T follicular helper cell (primary cell): ENCODE data around the gene PAK1IP1.
"Not testable (repeated sequence)": the region's sequence is repeated elsewhere in the genome, so short reads cannot be mapped to it uniquely, and the experiment has no call there.

ENCODE experiments used
- DNase-seq: peaks from one replicate; pipeline ENCODE4 v3.0.0-alpha.2; 2020; ENCODE audit warnings: low read depth

Gene PAK1IP1

DNA sequence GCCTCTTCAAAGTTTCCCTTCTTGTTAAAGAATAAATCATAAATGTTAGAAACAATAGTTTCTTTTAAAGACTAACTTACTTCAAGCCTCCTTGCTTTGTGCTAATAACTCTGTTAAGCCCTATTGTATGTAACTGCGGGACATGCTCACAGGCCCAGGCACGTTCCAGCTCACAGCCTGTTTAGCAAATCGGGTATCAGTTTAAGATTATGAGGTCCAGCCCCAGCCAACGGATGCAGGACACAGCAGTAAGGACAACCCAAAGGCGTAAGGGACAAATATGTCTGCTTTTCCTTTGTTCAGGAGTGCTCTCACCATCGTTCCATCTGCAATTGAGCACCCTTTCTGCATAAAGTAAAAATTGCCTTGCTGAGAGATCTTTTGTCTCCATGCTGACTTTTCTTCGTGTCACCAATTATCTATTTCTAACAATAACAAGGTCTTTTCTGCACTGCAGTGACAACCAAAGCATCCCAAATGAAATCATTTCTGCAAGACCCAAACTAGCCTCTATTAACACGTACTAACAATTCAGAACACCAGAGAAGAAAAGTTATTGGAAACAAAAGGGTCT lies 1.7 kb upstream of the PAK1IP1 start:
- DNase-seq: no peak

DNA sequence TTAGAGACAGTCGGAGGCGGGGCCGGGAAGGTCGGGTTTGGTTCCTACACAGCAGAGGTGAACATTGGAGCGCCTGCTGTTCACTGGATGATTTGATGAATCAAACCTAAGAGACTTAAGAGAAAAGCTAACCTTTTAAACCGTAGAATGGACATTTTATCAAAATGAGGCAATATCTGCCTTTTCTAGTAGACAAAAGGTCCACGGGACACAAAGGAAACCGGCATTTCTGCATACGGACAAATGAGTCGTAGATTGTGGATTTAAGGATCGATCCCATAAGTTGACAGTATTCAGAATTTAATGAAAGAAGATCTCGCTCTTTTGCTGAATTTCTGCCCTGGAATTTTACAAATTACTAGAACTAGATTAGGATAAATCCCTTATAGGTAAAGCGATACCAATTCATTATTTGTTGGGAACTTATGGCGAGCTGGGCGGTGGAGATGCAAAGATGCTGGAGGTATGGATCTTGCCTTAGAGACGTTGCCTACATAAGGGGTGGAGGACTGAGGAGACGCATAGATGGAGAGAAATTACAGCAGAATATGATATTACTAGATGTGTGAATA lies 400 bp downstream of the PAK1IP1 start:
- DNase-seq: no peak

DNA sequence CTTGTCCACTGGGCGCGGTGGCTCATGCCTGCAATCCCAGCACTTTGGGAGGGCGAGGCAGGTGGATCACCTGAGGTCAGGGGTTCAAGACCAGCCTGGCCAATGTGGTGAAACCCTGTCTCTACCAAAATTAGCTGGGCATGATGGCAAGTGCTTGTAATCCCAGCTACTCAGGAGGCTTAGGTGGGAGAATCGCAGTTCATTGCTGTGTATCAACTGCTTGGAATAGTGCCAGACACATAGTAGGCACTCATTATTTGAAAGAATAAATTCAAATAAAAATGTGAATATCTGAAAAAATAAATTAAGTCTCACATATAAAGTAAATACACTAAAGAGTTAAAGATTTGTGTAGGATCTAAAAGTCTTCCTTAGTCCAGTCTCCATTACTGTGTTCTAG lies 1.9 kb downstream of the PAK1IP1 start:
- no peak for DNase-seq

DNA sequence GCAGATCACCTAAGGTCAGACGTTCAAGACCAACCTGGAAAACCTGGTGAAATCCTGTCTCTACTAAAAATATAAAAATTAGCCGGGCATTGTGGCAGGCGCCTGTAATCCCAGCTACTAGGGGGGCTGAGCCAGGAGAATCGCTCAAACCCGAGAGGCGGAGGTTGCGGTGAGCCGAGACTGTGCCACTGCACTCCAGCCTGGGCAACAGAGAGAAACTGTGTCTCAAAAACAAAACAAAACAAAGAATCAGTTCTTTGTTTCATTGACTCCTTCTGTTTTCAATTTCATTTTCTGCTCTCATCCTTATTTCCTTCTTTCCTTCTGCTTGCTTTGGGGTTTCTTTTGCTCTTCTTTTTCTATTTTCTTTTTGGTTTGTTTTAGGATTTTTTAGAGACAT lies 19.2 kb downstream of the PAK1IP1 start:
- no peak for DNase-seq

DNA sequence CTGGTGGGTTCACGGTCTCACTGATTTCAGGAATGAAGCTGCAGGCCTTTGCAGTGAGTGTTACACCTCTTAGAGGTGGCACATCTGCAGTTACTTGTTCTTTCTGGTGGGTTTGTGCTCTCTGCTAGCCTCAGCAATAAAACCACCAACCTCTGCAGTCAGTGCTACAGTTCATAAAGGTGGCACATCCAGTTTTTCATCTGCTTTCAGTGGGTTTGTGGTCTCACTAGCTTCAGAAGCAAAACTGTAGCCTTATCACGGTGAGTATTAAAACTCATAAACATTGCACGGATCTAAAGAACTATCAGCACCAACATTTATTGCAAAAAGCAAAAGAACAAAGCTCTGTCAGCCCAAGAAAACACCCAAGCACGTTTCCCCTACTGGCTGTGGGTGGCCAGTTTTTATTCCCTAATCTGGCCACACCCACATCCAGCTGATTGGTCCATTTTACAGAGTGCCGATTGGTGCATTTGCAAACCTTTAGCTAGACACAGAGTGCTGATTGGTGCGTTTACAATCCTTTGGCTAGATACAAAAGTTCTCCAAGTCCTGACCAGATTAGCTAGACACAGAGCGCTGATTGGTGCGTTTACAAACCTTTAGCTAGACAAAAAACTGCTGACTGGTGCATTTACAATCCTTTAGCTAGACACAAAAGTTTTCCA lies 24.7 kb downstream of the PAK1IP1 start:
- DNase-seq: peak; percentile 13

DNA sequence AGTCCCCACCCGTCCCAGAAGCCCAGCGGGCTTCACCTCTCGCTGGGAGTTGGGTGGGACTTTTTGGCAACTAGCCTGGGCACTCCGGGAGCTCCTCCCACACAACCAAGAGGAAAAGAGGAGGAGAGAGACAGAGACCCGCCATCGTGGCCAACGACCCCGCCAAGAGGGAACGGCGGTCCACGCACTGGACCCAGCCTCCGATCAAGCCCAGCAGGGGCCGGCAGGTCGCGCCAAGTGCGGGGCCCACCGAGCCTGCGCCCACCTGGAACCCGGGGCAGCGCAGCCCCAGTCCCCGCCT lies 25.1 kb downstream of the PAK1IP1 start:
- no peak for DNase-seq

DNA sequence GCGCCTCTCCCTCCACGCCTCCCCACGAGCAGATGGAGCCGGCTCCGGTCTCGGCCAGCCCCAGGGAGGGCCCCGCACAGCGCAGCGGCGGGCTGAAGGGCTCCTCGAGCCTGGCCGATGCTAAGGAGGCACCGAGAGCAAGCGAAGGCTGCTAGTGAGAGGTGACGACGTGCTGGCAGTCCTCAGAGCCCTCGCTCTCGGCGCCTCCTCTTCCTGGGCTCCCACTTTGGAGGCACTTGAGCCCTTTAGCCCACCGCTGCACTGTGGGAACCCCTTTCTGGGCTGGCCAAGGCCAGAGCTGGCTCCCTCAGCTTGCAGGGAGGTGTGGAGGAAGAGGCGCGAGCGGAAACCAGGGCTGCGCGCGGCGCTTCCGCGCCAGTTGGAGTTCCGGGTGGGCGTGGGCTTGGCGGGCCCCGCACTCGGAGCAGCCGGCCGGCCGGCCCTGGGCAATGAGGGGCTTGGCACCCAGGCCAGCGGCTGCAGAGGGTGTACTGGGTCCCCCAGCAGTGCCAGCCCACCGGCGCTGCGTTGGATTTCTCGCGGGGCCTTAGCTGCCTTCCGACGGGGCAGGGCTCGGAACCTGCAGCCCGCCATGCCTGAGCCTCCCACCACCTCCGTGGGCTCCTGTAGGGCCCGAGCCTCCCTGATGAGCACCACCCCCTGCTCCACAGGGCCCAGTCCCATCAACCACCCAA lies 25.6 kb downstream of the PAK1IP1 start:
- DNase-seq: peak; percentile 33

DNA sequence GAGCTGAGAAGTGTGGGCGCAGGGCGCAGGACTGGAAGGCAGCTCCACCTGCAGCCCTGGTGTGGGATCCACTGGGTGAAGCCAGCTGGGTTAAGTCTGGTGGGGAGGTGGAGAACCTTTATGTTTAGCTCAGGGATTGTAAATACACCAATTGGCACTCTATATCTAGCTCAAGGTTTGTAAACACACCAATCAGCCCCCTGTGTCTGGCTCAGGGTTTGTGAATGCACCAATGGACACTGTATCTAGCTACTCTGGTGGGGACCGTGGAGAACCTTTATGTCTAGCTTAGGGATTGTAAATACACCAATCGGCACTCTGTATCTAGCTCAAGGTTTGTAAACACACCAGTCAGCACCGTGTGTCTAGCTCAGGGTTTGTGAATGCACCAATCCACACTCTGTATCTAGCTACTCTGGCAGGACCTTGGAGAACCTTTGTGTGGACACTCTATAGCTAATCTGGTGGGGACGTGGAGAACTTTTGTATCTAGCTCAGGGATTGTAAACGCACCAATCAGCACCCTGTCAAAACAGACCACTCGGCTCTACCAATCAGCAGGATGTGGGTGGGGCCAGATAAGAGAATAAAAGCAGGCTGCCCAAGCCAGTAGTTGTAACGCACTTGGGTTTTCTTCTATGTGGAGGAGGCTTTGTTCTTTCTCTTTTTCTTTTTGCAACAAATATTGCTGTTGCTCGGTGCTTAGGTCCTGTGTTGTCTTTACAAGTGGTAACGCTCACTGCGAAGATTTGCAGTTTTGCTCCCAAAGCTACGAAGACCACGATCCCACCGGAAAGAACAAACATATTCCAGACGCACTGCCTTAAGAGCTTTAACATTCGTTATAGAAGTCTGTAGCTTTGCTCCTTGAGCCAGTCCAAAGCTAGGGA lies 26.4 kb downstream of the PAK1IP1 start:
- not testable (repeated sequence) for DNase-seq

DNA sequence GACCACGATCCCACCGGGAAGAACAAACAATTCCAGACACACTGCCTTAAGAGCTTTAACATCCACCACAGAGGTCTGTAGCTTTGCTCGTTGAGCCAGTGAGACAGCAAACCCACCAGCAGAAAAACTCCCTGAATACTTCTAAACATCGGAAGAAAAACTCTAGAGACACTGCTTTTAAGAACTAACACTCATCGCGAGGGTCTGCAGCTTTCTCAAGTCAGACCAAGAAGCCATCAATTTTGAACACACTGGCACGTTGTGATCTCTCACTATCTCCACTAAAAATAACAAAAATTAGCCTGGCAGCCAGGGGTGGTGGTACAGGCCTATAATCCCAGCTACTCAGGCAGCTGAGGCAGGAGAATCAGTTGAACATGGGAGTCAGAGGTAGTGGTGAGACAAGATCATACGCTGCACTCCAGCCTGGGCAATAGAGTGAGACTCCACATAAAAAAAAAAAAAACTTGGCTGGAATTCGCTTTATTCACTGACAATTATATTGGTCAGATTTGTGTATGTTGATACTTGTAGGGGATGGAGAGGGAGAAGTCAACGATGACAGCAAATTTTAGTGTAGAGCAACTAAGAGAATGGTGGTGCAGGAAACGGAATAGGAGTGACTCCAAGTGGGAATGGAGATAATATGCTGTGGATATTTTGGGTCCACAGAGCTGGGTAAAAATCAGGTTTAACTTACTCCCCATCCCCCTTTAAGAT lies 27.2 kb downstream of the PAK1IP1 start:
- no peak for DNase-seq

DNA sequence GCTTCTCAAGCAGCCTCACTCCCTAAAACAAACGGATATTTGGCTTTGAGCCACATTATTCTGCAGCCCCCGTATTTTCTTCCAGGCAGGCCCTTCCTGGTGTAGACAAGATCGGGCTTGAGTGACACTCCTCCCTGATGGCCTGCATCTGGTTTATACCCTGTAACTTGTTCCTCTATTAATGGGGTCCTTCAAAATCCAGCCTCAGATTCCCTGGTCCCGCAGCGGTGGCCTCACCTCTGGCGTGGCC lies 27.7 kb downstream of the PAK1IP1 start:
- no peak for DNase-seq

DNA sequence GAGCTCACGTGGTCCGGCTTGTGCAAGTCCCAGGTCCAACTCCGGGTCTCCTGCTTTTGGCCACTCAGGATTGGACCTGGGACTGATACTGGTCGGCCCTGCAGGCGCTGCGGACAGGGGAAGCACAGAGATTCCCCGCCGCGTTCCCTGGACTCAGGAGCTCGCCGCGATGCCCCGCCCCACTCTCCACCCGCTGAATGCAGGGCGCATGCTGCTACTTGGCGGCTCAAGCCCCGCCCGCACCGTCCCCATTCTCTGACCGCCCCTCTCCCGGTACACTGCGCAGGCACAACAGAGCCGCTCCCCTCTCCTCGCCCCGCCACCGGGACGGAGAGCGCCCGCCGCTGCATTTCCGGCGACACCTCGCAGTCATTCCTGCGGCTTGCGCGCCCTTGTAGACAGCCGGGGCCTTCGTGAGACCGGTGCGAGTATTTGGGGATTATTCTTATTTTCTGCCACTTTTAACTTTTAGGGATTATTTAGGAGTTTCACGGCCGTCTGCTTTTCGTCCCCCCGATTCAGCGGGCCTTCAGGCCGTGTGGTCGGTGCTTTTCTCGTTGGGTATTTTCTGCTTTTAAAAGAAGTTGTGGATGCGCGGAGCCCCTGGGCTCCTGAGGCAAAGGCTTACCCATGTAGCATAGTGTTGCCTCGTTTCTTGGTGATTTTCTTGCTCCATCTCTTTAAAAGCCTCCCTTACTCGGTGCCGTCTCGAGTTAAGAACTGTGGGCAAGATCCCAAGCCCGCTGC lies 28.2 kb downstream of the PAK1IP1 start, which contains the start of gene TMEM14C:
TSS of gene TMEM14C (plus strand) at position 251 of the 747 bp plus-strand sequence. CDS start 1,544 bp downstream, outside the sequence.
- peak; percentile 53 for DNase-seq

DNA sequence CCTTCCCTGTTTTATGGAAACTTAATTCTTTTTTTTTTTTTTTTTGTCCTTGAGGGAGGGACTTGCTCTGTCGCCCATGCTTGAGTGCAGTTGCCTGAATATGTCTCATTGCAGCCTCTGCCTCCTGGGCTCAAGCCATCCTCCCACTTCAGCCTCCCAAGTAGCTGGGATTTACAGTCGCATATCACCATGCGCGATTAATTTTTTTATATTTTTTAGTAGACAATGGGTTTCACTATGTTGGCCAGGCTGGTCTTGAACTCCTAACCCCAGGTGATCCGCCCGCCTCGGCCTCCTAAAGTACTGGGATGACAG lies 28.8 kb downstream of the PAK1IP1 start:
- DNase-seq: no peak

DNA sequence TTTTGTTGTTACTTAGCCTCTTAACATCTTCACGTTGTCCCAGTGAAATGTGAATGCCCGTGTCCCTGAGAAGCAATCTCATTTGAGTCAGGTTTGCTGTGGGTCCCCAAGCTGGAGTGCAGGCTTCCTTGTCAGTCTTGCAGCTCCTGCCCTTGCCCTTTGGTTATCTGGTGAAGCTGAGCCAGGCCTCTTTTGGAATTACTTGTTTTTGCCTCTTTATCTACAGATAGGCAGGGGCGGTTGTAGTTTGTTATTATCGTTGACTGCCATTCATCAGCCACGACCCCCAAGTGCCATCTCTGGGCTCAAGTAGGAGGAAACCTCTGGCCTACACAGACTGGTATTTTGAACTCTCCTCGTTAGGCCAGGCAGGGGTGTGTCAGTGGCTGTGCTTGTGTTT lies 30.3 kb downstream of the PAK1IP1 start:
- no peak for DNase-seq

DNA sequence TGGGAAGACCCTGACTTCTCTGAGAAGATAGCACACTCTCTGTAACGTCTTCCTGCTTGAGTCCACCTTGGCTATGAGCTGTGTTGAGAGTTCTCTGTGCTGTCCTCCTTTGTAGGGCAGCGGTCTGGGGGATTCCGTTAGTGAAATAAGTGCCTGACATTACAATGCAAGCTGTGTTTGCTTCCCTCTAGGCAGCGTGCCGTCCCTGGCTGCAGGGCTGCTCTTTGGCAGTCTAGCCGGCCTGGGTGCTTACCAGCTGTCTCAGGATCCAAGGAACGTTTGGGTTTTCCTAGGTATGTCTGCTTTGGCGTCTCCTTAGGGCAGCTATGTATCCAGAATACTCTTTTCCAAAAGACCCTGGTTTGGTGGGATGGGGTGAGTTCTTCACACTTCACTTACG lies 30.9 kb downstream of the PAK1IP1 start:
- DNase-seq: no peak

DNA sequence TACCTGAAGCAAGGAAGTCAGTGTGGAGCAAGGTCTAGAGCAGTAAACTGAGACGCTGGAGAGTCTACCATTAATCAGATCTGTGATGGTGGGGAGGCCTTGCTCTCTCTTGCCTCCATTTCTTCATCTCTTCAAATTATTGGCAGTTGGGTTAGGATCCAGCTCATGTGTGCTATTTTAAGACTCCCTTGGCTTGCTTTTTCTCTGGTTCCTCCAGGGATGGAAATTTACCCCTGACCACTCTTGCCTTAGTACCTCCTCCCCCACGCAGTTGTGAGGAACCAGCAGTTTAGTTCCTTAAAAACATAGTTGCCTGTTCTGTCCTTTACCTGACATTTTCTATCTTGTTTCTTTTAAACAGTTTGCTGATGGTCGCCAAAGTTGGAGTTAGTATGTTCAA lies 35.5 kb downstream of the PAK1IP1 start:
- DNase-seq: no peak

DNA sequence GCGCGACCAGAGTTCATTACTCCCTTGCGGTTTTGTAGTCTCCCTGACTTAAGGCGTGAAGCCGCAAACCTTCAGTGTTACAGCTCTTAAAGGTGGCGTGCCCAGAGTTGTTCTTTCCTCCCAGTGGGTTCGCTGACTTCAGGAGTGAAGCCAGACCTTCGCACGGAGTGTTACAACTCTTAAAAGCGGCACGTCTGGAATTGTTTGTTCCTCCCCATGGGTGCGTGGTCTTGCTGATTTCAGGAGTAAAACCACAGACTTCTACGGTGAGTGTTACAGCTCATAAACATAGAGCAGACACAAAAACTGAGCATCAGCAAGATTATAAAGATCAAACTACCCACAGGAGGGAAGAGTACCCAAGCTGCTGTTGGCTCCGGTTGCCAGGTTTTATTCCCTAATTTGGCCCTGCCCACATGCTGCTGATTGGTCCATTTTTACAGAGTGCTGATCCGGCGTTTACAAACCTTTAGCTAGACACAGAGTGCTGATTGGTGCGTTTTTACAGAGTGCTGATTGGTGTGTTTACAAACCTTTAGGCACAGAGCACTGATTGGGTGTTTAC lies 38.5 kb downstream of the PAK1IP1 start:
- no peak for DNase-seq

DNA sequence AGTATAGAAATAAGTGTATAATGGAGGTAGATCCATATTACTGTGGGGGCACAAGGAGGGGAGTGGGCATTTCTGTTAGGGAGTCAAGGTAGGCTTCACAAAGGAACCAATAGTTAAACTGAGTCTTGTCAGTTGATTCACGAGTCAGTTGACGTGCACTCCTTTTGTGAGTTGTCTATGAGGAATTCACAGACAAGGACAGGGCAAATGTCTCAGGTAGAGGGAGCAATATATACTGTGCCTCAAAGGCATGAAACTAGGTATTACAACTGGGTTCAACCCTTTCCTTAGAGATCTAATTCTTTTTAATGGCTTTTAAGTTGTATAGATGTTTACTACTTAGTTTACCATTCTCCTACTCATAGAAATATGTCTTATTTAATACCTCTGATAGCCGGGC lies 39.1 kb downstream of the PAK1IP1 start:
- no peak for DNase-seq

DNA sequence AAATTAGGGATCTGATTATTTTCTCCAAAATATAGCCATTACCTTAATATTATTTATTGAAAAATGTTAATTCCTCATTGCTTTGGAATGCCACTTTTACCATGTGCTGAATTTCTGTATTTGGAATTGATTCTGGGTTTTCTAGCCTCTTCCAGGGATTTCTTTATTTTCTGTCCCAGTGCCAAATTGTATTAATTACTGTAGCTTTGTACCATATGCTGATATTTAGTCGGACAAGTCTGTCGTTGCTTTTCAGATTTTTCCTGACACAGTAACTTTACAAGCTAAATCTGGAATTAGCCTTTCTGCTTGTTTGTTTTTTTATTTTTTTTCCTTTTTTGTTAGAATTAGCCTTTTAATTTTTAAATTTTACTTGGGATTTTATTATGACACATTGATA lies 42.0 kb downstream of the PAK1IP1 start:
- DNase-seq: no peak

DNA sequence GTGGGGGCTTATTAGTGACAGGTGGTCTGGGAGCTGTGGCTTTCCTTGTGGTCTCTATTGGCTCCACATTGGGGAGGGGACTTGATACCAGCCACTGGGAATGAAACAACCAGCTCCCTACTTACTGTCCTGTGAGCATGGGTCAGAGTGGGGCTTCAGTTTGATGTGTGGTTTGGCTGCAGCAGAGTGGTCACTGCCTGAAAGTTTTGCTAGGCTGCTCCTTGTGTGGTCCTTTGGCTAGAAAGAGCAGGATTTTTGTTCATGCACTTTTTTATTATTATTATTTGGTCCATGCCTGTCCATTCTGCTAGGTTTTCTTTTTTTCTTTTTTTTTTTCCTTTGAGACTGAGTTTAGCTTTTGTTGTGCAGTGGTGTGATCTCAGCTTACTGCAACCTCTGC lies 45.3 kb downstream of the PAK1IP1 start:
- no peak for DNase-seq

DNA sequence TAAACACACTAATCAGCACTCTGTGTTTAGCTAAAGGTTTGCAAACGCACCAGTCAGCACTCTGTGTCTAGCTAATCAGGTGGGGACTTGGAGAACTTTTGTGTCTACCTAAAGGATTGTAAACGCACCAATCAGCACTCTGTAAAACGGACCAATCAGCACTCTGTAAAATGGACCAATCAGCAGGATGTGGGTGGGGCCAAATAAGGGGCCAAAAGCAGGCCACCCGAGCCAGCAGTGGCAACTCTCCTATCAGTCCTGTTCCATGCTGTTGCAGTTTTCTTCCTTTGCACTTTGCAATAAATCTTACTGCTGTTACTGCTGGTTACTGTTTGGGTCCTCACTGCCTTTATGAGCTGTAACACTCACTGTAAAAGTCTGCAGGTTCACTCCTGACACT lies 46.9 kb downstream of the PAK1IP1 start:
- DNase-seq: not testable (repeated sequence)

DNA sequence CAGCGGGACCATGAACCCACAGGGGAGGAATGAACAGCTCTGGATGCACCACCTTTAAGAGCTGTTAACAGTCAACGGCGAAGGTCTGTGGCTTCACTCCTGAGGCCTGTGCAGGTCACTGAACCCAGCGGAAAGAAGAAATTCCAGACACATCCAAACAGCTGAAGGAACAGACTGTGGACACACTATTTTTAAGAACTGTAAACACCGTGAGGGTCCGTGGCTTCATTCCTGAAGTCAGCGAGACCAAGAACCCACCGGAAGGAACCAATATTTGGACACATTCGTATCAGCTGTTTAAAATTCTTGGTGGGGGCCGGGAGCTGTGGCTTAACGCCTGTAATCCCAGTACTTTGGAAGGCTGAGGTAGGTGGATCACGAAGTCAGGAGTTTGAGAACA lies 47.5 kb downstream of the PAK1IP1 start:
- no peak for DNase-seq
